ENCODE data around the gene OPCML.

OPCML gene

DNA sequence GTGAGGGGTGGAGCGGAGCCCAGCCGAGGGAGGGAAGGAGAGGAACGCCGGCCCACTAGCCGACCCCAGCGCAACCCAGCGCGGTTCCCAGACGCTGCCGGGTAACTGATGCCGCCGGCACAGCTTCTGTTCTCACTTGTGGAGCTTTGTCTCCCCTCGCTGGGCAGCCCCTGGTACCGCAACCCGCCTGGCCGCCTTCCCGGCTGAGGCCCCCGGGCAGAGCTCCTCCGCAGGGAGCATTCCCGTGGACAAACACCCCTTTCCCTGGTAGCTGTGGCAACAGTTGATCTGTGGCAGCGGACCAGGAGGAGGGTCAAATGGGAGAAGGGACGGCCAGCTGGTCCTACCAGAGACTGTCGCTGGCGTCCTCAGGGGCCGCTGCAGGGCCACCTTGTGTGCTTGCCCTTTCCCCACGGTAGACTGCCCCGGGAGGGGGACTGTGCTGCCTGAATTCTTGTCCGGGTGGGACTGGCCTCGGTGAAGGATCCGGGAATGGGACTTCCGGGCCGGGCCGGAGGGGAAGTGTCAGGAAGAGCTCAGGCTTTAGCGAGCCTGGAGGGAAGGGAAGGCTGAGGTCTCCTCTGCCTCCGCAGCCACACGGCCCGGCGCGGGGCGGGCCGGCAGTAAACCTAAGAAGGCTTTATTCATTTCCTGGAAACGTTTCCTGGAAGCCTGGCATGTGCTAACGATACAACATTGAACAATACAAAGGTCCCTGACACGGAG lies 468.0 kb downstream of the OPCML start:
- peak; percentile 37 for DNase-seq

DNA sequence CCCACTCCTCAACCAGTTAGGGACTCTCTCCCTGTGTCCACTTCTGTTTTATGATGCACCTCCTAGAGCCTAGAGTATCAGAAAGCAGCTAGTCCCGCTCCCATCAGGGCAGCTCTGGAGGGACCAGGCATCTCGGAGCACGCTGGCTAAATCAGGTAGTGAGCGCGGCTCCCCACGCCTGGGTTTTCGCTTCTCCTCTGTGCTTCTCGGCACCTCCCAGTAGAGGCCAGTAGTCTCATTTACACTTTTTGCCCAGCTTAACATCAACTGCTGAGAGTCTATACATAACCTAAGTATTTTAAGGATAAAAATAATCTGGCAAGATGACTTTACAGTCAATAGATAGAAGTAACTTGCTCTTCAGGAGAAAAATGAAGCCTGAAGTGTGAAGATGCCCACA lies 473.8 kb downstream of the OPCML start:
- no peak for DNase-seq

DNA sequence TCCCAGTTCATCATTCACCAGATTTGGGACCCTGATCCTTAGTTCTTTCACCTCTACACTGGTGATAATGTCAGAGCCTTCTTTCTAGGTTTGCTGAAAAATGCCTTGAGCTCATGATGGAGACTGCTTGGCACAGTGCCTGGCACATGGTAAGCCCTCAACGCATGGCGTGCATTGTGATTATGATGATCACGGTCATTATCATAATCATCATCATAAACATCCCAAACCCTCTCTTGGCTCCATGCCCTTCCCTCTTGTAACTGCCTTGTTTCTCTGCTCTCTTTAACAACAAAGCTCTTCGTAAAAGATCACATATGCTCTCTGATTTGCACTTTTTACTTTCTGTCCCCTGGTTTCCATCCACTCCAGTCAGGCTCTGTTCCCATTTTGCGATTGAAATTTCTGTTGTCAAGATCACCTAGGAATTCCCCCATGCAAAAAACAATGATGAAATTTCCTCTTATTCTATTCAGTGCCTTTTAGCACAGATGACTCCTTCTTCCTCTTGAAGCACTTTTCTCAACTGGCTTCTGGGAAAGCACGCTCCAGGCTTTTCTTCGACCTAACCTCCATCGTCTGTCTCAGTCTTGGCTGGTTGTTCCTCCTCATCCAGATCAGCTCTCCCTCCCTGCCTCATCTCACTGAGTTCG lies 479.1 kb downstream of the OPCML start:
- no peak for DNase-seq

DNA sequence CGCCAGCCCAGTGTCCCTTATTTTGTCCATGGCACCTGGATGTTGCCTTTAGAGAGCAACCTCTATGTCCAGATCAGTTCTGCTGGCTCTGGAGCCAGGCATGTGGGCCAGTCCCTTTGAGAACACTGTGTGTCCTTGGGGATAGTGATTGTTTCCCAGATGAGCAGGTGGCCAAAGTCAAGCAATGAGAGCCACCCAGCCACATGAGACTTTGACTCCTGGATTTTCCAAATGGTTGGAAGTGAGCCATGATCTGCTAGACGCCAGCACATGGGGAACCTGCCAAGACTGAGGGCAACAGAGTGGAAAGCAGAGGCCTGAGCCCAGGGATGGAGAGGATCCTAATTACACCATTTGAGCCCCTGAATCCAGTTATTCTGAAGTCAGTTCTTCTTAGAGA lies 479.8 kb downstream of the OPCML start:
- DNase-seq: no peak

DNA sequence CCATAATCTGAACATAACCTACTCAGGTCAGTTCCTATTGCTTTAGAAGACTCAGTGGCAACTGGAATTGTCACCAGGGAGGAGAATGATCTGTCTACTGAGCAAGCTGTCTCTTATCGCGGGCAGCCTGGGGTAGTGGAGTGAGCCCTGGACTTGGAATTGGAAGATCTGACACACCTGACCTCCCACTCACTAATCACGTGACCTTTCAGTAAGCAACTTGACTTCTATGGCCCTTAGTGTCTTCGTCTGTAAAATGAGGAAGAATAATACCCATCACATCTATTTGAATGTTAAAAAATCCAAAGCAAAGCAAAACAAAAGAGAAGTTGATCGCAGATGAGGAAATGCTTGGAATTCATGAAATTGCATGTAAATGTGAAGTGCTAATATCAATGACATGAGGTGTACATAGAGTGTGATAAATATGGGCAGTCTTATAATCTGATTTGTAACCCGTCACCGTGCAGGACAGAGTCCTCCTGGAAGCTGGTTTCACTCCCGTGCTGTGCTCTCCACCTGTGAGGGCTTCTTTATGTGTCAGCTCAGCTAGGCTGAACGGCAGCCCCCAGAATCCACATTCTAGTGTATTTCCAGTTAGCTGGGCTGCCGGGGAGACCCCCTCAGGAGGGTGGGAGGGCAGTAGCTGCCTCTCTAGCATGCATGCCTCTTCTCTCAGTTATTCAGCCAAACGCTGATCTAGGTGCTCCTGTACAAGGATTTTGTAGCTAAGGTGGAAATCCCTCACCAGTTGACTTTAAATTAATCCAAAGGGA lies 482.9 kb downstream of the OPCML start:
- DNase-seq: no peak

DNA sequence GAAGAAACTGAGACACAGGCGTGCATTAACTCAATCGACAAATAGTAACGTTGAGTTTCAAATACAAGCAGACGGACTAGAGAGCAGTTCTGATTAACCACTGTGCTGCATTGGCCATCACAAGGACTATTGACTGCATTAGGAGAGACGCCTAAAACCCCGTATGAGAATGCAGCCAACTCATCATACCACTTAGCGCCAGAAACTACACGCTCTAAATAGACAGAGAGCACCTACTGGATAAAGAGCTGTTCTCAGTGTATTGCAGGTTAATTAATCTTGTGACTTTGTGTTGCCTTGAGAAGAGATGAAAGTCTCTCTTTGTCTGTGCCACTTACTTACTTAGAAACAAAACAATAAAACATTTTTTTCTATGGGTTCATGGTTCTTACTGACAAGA lies 484.0 kb downstream of the OPCML start:
- no peak for DNase-seq

DNA sequence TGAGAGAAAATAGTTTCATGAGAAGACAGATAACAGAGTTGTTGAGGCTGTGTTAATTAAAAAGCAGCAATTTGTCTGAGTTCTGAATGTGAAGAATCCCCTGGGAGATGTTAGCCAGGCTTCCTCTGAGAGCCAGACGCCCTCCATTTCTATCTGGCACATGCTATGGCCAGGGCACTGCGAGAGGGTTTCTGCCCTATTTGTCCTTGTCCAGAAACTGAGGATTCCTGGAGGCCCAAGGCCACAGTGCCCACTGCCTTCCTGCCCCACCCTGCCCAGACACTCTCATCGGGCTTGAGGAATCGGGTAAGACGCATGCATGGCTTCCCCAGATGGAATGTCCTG lies 484.6 kb downstream of the OPCML start:
- no peak for DNase-seq

DNA sequence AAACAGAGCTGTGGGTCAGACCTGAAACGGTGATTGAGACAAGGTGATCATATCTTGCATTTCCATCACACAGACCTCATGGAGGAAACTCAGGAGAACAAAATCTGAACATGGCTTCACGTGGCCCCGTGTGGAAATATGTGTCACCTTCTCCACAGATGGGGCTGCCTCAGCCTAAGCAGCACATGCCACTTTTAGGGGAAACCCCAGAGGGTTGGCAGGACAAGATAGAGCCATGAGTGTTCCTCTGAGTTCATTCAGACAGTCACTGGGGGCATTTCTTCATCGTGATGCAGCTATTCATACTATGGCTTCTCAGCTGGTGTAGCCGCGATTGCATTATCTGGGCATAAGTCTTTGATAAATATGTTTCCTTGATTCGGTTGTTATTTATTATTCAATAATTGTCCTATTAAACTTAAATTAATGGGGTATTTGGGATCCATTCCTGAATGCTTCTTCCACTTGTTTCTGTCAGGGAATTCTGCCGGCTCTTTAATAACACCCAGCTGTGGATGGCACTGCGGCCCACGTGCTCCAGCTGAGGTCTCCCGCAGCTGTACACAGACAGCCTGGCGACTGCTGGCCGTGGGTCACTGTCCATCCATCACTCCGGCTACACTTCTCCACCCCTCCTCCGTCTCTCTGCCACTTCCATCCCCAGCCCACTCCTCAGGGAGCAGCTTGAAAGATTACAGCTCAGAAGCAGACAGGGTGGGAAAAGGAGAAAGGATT lies 485.1 kb downstream of the OPCML start:
- DNase-seq: no peak

DNA sequence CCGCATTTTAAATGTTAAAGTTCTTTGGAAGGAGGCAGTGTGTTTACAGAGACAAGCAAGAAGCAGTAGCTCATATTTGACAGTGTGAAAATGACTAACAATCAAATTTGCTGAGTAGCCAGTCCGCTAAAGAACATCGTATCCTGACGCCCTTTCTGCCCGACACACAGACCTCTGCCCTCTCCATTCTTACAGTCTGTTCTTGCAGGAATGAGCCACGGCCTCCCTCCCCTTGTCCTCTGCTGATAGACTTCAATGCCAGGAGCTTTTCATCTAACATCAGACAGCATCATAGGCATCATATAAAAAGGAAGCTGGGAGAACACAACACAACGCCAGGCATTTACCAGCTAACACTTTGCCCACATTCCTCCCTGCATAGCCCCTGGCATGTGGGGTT lies 486.0 kb downstream of the OPCML start:
- DNase-seq: no peak

DNA sequence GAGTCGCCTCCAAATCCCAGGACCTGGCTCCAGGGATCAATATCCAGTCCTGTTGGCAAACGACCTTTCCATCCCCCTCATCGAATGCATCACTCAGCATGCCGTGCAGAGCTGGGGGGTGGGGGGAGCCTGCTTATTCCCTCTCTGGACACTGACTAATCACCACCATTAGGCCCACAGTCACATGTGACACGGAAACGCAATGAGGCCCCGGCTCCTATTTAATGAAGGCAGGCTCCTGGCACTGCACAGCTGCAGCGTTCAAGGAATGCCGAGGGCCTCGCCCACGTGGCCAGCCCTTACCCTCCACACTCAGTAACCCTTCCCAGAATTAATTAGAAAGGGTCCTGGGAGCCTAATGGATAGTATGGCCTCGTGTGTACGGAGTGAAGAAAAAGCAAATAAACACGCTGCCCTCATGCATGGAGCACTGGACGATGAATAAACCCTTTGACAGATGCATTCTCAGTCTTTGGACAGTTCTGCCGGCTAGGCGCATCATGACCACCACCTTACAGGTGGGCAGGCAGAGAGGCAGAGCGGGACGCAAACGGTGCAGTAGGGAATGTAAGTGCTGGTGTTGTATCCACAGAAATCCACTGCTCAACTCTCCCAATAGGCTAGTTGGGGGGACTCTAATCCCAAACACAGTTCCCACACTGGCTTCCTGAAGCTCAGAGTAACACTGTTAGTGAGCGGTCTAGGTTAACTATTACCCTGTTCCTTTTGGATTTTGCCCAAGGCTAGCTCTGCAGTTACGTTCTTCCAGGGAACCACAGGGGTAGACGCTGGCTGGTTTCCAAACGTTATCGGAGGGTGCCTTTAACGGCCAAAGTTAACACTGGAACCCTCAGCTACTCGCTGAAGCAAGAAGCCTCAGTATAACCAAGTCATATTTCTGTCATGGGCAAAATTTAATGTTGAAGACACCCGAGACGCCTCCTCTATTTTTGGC lies 490.1 kb downstream of the OPCML start:
- DNase-seq: no peak

DNA sequence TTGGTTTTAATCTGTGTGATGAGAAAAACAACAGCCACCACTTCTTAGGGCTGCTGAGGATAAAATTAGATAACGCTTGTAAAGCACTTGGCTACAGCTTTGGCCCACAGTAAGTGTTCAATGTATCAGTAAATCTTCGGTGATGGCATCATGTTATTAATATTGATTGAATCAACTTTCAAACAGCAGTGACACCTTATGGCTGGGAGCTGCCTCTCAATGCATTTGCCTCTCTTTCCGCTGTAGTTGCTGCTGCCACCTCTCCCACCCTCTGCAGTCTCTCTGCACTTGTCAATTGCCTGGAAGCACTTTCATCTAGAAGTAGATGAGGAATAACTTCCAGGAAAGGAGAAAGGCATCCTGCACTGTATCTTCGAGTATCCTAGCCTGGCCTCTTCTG lies 491.1 kb downstream of the OPCML start:
- DNase-seq: no peak

DNA sequence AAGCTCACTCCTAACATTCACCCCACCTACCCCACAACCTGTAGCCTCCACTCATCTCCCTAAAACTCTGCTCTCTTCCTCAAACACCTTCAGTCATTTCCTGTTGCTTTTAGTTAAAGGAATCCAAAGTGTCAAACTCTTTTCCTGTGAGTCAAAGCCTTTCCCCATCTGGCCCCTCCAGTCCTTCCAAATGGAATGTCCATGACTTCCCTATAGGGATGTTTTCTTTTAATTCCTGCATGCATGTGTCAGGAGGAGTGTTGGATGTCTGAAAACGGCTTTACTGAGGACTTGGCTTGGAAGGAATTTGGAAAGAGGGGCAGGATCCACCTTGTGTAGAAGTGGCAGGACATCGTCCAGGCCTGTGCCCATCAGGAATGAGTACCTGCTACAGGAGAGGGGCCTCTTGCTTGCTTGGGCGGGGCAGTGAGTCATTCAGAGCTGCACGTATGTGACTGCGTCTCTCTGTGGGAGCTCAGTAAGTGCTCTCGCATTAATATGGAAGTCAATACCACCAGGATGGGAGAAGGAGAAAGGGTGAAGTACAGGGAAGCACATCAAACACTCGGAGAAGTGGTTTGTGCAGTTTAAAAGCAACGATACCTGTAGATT lies 491.9 kb downstream of the OPCML start:
- DNase-seq: no peak

DNA sequence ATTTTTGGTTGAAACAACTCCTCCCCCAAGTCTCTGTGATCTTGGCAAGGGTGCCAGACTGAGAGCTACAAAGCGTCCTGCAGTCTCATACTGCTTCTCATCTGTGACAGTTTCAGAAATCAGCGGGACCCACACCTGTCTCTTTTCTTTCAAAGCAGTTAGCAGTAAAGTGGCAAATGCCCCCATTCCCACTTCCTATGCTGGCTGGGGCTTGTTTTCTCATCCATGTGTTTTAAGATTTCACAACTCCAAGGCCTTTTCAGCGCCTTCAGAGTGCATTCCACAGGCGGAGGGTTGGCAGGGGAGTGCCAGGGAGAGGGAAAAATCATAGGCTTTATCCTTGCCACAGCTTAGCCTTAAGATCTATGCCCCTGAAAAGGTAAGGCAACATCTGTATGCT lies 493.5 kb downstream of the OPCML start:
- DNase-seq: no peak

DNA sequence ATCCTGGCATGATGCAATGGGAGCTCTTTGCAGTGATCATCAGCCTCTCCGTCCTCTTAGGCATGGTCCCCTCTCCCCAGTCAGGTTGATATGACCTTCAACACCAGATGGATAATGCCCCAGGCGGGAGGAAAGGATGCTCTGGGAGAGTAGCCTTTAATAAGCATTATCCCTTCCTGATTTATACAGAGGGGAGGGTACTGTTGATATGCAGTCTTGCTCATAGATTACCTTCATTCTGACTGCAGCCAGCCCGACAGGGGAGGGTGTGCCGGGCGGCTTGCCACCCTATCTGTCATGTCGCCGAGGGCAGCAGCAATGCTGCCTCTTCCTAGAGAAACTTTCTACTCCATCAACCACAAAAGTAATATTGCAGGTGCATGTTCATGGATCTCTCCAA lies 497.4 kb downstream of the OPCML start:
- DNase-seq: no peak

DNA sequence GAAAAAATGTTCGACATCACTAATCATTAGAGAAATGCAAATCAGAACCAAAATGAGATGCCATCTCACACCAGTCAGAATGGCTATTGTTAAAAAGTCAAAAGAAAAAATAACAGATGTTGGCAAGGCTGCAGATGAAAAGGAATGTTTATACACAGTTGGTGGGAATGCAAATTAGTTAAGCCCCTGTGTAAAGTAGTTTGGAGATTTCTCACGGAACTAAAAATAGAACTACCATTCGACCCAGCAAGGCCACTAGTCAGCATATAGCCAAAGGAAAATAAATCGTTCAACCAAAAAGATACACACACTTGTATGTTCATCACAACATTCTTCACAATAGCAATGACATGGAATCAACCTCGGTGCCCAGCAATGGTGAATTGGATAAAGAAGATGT lies 503.2 kb downstream of the OPCML start:
- DNase-seq: no peak

DNA sequence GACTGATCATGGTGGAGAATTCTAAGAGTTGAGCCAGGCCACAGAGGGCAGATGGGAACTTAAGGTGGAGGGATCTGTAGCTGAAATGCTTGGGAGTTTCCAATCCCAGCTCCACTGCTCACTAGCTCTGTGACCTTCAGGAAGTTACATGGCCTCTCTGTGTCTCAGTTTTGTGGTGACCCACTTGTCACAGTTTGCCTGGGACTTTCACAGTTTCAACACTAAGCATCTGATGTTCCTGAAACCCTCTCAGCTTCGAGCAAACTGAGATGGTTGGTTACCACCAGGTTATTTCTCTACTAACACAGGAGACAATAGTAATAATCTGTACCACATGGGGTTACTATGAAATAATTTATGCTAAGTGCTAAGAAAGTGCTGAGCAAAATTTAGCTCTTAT lies 505.3 kb downstream of the OPCML start:
- no peak for DNase-seq

DNA sequence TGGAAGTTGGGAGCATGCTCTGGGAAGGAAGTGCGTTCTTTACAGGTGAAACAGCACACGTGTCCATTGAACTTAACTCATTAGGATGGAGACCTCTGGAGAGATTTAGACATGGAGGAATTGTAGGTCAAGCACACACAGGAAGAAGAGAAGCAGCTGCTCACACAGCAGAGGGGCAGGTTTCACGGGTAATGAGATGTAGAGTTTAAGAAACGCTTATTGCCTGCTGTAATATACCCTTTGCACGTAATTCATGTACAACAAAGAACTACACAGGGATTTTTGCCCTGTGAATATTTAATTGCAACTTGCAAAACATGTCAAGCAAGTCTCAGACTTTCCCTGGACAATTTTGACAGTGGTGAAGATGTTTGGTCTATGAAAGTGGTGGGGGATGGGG lies 508.0 kb downstream of the OPCML start:
- DNase-seq: no peak

DNA sequence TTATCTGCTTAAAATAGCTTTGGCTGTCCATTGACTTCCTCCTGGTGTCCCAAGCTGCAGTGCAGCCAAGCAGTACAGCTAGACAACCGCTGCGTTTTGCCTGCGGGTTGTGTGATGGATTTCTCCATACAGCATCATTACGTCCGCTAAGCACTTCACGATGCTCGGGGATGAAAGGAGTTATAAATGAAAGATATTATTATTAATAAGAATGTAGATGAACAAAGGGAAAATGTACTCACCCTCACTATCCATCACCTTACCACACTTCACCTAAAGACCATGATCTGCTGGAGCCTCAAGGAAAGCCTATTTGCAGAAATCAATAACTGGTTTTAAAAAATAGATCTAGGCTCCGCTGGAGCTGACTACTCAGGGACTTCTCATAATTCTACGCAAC lies 509.1 kb downstream of the OPCML start:
- DNase-seq: no peak

DNA sequence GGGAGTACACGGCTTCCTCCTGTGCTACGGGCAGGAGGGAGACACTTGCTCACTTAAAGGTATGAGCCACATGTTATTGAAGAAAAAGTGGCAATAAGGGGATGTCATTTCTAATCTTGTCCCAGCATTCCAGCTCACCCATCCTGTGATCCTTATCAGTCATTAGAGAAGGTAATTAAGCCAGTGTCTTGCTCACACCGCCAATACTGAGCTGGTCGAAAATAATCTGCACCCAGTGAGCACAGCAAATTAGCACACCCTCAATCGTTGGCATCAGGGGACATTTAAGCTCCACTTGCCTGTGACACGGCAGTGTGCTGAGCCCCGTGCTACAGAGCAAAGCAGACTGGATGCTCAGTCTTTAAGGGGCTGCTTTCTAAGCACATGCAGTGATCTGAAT lies 510.7 kb downstream of the OPCML start:
- no peak for DNase-seq

DNA sequence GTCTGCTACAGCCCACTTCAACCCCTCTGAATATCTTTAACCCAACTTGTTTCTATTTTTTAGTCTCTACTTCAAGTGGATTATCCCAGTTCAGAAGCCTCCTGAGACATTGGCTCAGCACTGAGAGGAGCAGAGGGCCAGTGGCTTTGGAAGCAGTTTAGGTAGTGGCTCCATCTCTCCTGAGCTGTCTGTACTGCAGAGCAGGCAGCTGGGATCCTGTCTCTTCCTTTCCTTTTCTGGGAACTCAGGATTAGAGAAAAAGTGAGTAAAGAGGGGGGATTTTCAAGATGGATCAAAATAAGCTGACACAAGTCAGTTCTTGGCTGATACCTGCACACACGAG lies 512.0 kb downstream of the OPCML start:
- no peak for DNase-seq

DNA sequence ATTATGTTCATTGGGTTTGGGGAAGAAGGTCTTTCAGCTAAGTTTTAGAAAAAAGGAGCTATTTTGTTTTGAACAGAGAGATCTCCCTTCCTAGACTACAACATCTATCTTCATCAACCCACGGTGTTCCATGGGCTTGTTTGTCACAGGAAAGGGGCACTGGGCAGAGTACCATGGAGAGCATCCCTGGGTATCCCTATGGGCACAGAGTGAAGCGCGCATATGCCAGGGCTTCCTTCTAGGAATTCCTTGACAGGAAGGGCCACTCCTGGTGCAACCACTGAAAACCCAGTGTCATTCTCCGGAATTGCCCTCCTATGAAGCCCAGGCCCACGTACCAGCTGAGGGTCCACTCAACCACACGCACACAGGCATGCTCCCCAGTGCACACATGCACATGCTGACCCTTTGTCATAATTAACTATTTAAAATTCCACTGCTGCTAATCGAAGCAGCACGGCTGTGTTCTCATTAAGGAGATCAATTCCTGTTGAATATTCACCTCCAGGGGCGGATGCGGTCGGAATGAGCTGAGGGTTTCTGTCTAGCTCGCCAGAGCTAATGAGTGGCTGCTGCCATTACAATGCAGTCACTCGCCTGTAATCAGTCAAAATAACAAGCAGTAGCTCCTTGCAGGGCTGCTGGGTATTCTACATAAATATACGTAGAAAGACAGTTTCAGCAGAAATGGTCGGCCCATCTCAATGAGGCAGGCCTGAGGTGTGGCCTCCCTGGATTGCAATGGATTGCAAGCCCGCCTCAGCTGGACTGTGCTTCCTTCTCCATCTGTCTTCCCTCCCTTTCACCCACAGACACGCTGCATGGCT lies 512.5 kb downstream of the OPCML start:
- DNase-seq: no peak

Data from NCI-H1436 (cell line).